DMS153 (cell line): Measurements from ENCODE around the gene TMEM132C.
"Not testable (repeated sequence)": the region's sequence is repeated elsewhere in the genome, so short reads cannot be mapped to it uniquely, and the experiment has no call there.

ENCODE experiments used
- DNase-seq: peaks from one replicate; lab custom pipeline; 2025; lab: John Stamatoyannopoulos, UW

Gene TMEM132C

GRCh38 chr12:128564956-128565355 lies 298.0 kb downstream of the TMEM132C start:
- DNase-seq, result no peak

GRCh38 chr12:128567730-128568129 lies 300.8 kb downstream of the TMEM132C start:
- DNase-seq, result no peak

- no peak for DNase-seq
Observed at GRCh38 chr12:128570191-128571065, 303.5 kb downstream of the TMEM132C start.

- DNase-seq, result no peak
Observed at GRCh38 chr12:128571906-128572810, 305.2 kb downstream of the TMEM132C start.

GRCh38 chr12:128573907-128574306 lies 306.9 kb downstream of the TMEM132C start:
- no peak for DNase-seq

- no peak for DNase-seq
Observed at GRCh38 chr12:128578045-128578444, 311.1 kb downstream of the TMEM132C start.

- DNase-seq, result no peak
Observed at GRCh38 chr12:128581321-128581761, 314.4 kb downstream of the TMEM132C start.

- DNase-seq, result no peak
Observed at GRCh38 chr12:128583453-128583852, 316.5 kb downstream of the TMEM132C start.

GRCh38 chr12:128586451-128587029 lies 319.6 kb downstream of the TMEM132C start:
- no peak for DNase-seq

GRCh38 chr12:128587918-128588317 lies 320.9 kb downstream of the TMEM132C start:
- DNase-seq, result no peak

- DNase-seq, result no peak
Observed at GRCh38 chr12:128592220-128592744, 325.3 kb downstream of the TMEM132C start.

GRCh38 chr12:128594521-128594920 lies 327.6 kb downstream of the TMEM132C start:
- DNase-seq, result no peak

- DNase-seq, result no peak
Observed at GRCh38 chr12:128595609-128596008, 328.6 kb downstream of the TMEM132C start.

- no peak for DNase-seq
Observed at GRCh38 chr12:128600886-128601285, 333.9 kb downstream of the TMEM132C start.

- DNase-seq, result no peak
Observed at GRCh38 chr12:128603573-128604115, 336.7 kb downstream of the TMEM132C start.

GRCh38 chr12:128604219-128604618 lies 337.2 kb downstream of the TMEM132C start:
- not testable (repeated sequence) for DNase-seq

GRCh38 chr12:128606051-128606450 lies 339.1 kb downstream of the TMEM132C start:
- no peak for DNase-seq

GRCh38 chr12:128606538-128606937 lies 339.6 kb downstream of the TMEM132C start:
- no peak for DNase-seq

- no peak for DNase-seq
Observed at GRCh38 chr12:128606970-128607369, 340.0 kb downstream of the TMEM132C start.

- no peak for DNase-seq
Observed at GRCh38 chr12:128607641-128608040, 340.7 kb downstream of the TMEM132C start.

- DNase-seq, result no peak
Observed at GRCh38 chr12:128609861-128610260, 342.9 kb downstream of the TMEM132C start.

- no peak for DNase-seq
Observed at GRCh38 chr12:128611736-128612135, 344.8 kb downstream of the TMEM132C start.
